Hematopoietic multipotent progenitor cell (in vitro differentiated cells): Measurements from ENCODE around the gene GPC5. TPM values are rescaled to one million over a fixed set of nuclear protein-coding genes. Genes with fewer than 3 reads are reported as not detected.

Source experiments
- DNase-seq, 3 donors: peaks; one replicate each; pipeline ENCODE4 v3.0.0-alpha.2; 2011 to 2015; ENCODE audit warnings: low read depth in 2 of 3, low spot score in 2 of 3
- total RNA-seq: library from RNA; depleted of rRNA; stranded (reverse); fragments of >200 nt; gene quantifications from one replicate; pipeline ENCODE4 v1.2.3, GENCODE V29; 2012

The GPC5 gene
- total RNA-seq, 1 donor = 18.3 TPM

DNA sequence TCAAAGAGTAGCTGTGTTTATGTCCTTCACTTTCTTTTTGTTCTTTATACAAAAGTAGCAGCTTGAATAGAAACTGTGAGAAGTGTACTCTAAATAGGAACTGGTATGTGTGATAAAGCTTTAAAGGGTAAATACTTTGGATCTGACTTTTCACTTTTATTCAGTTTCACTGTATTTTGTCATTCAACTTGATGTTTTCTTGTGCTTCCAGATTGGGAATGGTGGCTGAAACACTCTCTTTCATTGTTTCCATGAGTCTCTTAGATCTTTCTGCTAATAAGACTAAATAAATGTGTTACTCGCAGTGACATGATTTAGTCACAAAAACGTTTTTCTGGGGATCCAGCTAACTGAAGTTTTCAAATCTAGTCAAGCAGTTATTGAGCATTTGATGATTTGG, 133.2 kb downstream of the GPC5 start:
- DNase-seq = no peak

DNA sequence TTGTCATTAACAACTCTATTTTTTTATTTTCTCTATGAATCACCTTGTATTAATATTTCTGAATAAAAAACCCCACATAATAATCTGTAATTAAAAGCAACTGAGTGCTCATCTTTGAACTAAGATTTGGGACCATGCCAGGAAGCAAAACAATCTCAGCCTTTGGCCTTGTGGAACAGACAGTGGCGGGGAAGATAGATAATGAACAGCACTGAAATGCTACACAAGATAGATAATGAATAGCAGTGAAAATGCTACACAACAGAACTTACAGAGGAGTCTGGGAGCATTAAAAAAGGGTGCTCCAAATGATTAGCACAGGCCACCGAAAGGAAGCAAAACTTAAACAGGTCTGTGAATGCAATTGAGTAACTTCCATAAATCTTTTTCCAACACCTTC, 134.9 kb downstream of the GPC5 start:
- DNase-seq = no peak

DNA sequence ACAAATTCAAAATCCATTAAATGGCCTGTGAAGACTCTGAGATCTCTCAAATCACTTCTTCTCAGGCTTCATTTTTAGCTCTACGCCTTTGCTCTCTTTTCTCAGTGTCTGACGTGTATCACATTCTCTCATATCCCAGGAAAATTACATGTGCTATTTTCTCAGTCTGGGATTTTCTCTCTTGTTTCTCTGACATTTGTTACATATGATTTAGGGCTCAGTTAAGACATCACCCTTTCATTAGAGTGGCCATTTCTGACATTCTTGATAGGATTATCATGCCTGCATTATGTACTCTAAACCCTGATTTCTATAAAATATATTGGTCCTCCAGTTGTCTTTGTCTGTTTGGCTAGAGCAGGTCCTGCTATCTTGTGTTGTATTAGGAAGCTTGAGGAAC, 136.6 kb downstream of the GPC5 start:
- DNase-seq = no peak

DNA sequence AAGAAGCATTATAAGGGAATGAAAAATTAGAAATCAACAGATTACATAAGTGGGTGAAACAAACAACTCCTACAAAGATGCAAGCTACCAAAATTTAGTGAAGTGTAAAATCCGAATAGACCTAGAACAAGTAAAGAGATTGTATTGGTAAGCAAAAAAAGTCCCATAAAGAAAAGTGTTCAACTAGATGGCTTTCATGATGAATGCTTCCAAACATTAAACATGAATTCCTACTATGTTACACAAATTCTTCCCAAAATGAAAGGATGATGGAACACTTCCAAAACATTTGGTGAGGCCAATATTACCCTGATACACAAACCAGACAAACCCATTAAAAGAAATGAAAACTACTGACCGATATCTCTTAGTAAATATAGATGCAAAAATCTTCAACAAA, 139.0 kb downstream of the GPC5 start:
- no peak for DNase-seq

DNA sequence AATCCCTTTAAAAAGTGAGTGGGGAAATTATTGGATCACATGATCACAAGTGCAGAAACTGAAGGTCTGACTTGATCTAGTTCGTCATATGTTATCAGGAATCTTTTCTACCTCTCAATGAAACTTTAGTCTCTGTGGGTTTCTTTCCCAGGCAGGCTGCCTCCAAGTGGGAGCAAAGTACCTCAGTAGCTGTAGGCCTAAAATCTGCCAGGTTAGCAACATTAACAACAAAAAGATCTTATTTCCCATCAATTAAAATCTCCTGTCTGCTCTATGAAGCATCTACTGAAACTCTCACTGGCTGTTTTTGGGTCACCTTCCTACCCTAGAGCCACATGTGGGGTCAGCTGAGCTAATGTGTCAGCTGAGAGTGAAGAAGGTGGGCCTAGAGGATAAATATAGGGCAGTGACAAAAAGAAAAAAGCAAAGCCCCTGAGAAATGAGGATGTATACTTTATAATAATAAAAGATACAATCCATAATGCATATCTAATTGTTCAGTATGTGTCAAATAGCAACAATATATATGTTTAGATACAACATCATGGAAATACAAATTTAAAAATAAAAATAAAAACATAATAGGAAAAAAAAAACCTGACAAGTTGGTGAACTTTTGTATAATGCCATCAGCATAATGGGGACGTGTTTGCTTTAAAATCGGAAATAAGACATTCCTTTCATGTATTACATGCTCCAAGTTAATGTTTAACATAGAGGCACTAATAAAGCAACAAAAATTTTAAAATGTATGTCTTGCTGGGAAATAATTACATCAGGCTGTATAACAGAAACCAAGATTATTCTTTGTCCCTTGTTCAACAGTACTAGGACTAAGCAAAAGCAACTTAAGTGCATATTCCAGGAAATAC, 141.1 kb downstream of the GPC5 start:
- DNase-seq = no peak

DNA sequence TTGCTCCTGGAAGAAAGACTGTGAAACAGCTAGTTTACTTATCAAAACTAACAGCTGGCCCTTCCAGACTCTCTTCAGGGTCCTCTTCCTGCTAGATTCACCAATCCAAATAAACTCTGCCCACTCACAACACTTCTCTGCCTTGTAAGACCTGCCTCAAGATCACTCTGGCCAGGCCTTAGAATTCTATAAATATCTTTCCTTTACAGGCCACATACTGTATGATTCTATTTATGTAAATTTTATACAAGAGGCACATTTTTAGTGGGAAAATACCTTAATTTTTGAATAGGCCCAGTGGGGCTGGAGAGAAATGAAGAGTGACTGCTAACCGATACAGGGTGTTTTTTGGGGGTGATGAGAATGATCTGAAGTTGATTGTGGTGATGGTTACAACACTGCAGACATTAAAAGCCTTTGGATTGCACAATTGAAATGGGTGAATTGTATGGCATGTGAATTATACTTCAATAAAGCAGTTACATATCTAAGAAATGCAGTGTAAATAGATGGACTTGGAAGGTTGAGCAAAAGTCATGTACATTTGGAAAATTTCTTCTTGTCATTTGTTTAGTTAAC, 141.8 kb downstream of the GPC5 start:
- DNase-seq = no peak

DNA sequence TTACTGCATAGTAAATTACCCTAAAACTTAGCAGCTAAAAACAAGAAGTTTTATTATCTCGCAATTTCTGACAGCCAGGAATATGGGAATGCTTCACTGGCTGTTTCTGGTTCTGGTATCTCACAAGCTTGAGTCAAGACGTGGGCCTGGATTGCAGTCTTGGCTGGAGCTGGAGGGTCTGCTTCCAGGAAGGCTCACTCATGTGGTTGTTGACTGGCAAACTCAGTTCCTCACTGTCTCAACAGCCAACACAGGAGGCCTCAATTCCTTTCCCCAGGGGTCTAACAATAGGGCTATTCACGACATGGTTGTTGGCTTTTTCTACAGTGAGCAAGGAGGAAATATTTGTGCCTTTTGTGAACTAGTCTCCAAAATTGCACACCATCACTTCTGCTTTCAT, 146.3 kb downstream of the GPC5 start:
- DNase-seq = no peak

DNA sequence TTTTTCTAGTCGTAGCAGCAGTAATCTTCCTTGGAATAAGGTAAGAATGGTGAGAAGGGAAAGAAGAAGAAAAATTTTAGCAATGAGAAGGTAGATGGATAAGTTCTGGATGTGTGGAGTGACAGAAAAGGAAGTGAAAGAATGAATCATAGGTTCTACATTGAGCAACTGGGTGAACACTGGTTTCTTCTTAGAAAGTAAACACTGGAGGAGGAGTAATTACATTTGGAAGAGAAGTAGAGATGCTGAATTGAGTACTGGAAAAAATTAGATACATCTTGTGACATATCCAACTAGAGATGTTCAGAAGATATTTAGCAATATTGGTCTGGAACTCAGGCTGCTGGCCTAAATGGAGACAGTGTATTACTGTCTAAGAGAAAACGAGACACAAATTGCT, 148.5 kb downstream of the GPC5 start:
- no peak for DNase-seq

DNA sequence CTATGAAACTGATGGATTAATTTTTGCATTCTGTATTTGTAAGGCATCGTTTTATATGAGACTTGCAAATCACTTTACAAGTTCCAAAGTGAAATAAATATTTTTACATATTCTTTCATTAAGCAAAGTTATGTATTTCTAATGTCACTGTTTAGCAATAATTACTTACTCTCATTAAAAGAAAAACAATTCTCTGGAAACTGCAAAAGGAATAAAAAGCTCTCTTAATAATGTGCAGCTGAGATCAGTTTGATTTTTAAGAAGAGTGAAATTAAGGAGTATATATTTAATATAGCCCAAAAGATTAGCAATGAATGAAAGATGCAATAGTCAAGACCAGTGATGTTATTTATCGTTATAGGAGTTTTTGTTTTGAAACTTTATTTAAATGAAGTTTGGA, 155.2 kb downstream of the GPC5 start:
- DNase-seq = no peak

DNA sequence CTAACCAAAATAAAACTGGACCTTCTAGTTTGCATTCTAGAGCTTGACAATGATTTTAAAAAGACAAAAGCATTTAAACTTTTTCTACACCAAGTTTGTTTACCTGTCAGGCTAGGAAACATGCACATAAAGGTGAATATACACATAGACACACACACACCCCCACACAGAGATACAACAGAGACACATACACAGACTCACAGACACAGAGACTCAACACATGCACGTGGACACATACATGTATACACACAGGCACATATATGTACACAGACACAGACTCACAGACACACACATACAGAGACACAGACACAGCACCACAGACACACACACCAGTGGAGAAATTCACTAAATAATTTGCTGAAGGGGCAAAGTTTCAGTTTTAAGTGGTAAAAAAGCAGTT, 155.7 kb downstream of the GPC5 start:
- DNase-seq = no peak

DNA sequence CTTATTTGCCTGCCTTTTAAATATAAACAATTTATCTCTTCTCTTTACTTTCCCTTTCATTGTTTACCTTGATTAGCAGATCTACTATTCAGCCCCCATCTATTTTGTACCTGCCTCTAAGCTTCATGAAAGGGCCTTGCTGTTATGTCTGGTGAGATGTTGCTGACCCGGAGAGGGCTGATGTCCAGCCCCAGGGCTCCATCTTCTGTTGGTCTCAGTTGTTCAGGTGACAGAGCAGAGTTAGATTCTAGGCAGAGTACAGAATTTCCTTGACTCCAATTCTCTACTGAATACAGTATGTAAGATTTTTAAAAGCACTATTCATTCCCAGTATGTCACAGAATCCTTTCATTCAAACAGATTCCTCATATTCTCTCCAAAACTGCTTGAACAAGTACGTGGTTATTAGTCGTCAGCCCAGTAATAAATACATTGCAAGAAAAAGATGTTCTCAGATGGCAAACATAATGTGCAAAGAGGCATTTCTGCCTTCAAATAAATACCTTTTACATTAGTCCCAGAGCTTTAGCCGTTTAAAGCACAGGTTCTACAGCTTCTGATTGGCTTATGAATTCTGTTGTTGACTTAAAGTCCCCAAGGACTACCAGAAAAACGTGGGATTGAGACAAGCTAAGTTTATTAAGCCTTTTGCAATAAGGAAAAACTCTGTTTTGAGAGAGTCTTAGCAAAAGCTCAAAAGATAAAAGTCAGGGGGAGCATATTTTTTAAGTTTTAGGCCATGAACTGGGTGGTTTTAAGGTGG, 159.1 kb downstream of the GPC5 start:
- DNase-seq = no peak

DNA sequence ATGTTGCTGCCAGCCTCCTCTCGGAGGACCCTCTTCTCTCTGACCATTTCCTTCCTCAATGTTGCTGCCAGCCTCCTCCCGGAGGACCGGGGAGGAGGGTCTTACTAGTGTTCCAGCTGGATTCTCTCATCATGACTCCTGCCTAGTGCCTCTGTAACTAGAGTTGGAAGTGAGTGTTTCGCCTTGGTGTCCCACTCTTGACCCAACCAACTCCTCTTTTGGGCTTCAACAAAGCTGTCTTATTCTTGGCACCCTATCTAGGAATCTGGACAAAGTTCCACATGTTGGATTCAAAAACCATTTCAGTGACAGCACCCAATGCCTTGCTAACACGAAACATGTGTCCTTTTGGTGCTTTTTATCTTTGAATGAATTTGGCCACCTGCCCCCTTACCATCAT, 165.4 kb downstream of the GPC5 start:
- no peak for DNase-seq

DNA sequence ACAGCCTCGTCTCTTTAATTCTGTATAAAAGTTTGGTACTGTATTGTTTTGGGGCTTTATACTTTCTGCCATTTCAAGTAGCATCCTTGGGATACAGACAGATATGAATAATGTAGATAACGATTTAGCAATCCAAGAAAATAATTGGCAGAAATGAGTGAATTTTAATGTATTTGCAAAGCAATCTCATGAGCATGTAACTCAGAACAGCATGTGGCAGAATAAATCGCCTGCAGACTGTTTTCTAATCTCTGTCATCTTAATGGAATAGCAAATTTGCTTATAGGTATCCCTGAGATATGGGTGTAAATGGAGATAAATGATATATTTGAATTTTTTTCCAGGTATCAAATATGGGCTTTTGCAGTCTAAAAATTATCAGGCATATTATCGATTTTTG, 166.0 kb downstream of the GPC5 start:
- no peak for DNase-seq

DNA sequence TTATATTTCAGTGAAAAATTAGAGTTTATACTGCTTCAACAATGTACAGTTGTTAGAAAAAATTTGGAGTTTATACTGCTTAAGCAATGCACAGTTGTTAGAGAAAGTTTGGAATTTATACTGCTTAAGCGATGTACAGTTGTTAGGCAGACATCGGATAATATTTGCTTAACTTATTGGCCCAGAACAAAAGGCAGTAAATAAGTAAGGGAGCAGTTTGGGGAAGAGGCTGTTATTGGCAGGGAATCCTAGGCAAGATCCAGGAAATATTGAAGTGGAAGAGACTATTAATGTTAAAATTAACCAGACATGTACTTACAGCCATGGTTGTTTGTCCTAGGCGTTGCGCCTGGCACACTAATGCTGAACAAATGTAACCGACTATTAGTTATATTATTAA, 166.9 kb downstream of the GPC5 start:
- no peak for DNase-seq

DNA sequence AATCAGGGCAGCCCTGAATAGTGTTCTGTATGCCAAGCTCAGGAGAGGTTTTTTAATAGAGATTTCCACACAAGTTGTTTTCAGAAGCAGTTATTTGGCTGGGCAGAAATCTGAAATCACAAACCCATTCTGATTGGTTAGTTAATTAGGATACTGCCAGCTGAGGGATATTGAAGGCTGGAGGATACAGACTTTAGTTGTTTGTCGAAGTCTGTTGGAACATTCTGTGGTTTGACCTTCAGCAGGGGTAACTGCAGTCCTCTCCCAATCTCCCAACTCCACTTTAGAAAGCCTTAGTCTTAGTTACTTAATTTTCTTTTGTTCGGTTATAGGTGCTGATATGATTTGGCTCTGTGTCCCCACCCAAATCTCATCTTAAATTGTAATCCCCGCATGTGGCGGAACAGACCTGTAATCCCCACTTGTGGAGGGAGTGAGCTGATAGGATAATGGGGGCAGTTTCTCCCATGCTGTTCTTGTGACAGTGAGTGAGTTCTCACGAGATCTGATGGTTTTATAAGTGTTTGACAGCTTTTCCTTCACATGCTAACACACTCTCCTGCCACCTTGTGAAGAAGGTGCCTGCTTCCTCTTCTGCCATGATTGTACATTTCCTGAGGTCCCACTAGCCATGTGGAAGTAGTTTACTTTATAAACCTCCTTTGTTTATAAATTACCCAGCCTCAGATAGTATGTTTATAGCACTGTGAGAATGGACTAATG, 169.2 kb downstream of the GPC5 start:
- no peak for DNase-seq

DNA sequence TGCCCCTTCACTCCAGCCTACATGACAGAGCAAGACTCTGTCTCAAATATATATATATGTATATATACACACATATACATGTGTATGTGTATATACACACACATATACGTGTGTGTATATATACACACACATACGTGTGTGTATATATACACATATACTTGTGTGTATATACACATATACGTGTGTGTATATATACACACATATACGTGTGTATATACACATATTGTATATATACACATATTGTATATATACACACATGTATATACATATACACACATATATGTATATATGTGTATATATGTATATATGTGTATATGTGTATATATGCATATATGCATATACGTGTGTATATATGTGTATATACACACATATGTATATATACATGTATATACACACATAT, 173.3 kb downstream of the GPC5 start:
- no peak for DNase-seq

DNA sequence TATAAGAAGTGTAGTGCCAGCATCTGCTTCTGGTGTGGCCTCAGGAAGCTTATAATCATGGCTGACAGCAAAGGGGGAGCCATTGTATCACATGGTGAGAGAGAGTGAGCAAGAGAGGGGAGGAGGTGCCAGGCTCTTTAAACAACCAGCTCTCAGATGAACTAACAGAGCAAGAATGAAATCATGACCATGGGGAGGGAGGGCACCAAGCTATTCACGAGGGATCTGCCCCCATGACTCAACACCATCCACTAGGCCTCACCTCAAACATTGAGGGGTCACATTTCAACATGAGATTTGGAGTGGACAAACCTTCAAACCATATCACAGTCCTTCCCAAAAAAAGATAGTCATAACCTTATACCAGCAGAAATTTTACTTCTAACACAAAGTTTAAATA, 174.0 kb downstream of the GPC5 start:
- DNase-seq = no peak

DNA sequence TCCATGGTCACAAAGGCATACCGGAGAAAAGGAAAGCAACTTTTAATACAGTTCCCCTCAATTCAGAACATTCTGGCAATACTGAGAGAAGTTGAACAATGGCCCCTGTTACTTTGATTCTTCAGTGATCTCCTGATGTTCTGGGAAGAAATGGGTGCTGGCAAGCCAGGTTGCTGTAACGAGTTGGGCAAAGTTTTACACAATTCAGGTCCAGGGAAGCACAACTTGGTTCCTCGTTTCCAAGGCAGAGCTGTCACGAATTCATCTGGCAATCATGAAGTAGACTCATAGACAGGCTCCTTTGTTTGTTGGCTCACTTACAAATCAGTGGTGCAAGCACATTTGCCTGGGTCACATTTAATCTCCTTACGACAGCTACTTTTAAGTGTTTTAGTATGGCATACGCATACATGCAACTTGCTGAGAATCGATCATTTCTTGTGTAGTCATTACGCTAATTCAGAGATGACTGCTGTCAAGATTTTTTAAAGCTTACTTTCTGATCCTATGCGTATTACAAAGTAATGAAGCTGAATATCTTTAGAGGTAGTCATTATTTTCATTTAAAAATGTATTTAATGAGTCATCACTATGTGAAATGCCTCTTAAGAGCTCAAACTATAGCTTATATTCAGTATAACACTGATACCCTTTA, 174.7 kb downstream of the GPC5 start:
- no peak for DNase-seq

DNA sequence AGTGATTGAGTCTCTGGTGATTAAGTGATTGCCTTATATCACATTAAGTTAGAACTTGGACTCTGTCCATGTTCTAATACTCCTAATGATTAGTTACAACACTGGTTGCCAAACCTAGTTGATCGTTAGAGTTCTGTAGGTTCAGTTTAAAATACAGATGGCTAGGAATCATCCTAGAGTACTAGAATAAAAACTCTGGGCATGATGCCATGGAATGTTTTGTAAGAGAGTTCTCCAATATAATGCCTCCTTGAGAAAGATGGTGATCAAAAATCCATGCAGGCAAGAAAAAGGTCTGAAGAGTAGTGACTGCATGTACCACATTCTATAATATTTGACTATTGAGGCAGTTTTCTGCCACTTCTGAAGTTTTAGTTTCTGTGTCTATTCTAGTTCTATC, 176.3 kb downstream of the GPC5 start:
- DNase-seq = no peak

DNA sequence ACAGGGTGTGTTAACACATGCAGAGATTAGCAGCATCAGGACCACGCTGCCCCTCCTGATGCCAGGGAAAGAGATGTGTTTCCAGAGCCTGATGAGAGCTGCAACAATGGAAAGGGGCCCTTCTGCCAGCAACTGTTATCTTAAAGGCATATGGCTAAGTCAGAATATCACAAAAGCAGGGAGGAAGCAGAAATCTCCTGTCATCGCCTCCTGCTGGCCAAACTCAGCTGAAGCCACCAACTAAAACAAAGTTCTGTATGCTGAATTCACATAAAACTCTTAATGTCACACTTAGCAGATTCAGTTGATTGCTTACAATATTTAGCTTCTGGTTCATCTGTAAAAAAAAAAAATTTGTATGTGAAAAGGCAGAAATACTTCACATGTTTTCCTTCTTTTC, 178.2 kb downstream of the GPC5 start:
- DNase-seq = no peak

DNA sequence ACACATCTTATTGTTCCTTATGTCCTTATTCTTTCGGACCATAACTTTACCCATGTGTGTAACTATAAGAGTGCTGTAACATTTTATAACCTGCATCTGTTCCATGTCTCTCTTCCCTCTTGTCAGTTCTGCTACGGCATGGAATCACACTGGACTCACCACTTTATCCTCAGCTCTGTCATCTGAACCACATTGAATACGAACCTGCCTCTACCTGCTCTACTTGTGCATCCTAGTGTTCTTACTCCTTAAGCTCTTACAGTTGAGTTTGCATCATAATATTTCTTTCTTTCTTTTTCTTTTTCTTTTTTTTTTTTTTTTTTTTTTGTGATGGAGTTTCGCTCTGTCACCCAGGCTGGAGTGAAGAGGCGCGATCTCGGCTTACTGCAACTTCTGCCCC, 180.9 kb downstream of the GPC5 start:
- no peak for DNase-seq
